IMR-90 (cell line): Measurements from ENCODE around the gene ASTE1. TPM values are rescaled to one million over a fixed set of nuclear protein-coding genes. Genes with fewer than 3 reads are reported as not detected.

Source experiments
- polyA plus RNA-seq, 3 experiments: library from polyadenylated mRNA; depleted of rRNA; stranded (reverse); fragments of >200 nt; gene quantifications; 2 replicates each; pipeline ENCODE4 v1.2.3, GENCODE V29; 2012; ENCODE audit warnings: low replicate concordance in 1 of 3
- total RNA-seq: library from RNA; depleted of rRNA; stranded (reverse); fragments of >200 nt; gene quantifications from 2 replicates; pipeline ENCODE4 v1.2.3, GENCODE V29; 2012; rRNA removed

ASTE1 gene
- total and polyA plus RNA-seq, 2 of the 4 experiments (the other 2 are of a cell fraction) = 3.2 to 7.5 TPM

Other genes starting within 250 kb of the ASTE1 start
- gene ATP2C1, start 132.7 kb downstream of the ASTE1 start, total RNA-seq = 41.4 and 78.9 TPM in 2 replicates
- gene ATP2C1, start 132.7 kb downstream of the ASTE1 start, polyA plus RNA-seq (2012; rRNA removed) = 33.3 and 50.2 TPM in 2 replicates
- 1.6 and 1.9 TPM in 2 replicates for gene NEK11, start 52 bp upstream of the ASTE1 start, total RNA-seq
- 0.80 and 1.1 TPM in 2 replicates for gene NEK11, start 52 bp upstream of the ASTE1 start, polyA plus RNA-seq (2012; rRNA removed)